ENCODE measurements around the gene GPR34.

GRCh38 chrX:41670112-41670511, 18.7 kb upstream of the GPR34 start:
- TF ChIP-seq CTCF (IDR thresholded peaks at IDR 0.05; ENCODE audit: poor library complexity, severe bottlenecking) (no peak), POLR2AphosphoS5 (IDR thresholded peaks at IDR 0.05) (no peak), EZH2 (IDR thresholded peaks at IDR 0.05; ENCODE audit: borderline replicate concordance, insufficient read depth, low read length, poor library complexity, severe bottlenecking) (no peak), SMC3 (conservative IDR thresholded peaks at IDR 0.05; ENCODE audit: poor library complexity) (no peak)
